ENCODE data around the gene KRT80.

The KRT80 gene

DNA sequence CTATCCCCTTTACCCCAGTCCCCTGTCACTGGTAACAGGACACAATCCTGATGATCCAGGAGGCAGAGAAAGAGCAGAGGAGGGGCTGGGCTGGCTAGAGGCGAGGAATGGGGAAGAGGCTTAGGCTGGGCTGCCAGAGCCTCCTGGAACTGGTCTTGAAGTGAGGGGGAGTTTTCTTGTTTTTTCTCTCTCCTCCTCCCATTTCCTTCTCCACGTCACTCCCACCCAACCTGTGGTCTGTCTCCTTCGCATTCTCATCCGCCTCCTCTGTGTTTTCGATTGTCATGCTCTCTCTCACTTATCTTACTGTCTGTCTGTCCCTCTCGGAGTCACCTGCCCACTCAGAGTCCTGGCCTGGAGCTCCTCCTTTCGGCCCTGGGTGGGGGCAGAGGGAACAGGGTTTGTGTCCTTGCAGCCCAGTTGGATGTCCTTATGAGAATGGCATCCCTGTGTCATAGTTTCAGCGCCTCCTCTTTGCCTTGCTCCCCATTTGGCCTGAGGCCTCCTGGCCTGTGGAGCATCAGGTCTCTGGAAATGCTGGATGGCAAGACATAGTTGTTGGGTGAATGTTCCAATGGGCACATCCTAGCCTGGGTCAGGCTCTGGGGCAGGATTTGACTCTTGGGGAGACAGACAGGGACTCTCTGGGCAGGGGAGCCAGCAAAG lies 3.4 kb upstream of the KRT80 start:
- DNase-seq: peak; percentile 33

DNA sequence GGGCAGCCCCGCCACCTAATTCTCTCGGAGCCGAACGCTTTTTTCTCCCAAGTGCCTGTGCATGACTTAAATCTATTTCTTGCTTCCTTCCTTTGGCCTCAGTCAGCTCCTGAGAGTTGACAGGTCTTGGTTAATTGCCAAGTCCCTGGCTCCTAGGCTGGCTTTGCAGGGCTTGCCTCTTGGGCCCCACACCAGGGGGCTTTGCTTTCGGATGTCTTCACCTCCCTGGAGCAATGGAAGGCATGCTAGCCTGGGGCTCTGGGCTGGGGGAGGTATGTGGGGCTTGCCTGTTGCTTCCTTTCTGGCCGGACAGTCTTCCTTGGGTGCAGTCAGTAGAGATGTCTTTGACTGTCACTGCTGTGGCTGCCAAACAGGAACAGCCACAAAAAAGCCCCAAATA lies 2.2 kb upstream of the KRT80 start:
- no peak for DNase-seq

DNA sequence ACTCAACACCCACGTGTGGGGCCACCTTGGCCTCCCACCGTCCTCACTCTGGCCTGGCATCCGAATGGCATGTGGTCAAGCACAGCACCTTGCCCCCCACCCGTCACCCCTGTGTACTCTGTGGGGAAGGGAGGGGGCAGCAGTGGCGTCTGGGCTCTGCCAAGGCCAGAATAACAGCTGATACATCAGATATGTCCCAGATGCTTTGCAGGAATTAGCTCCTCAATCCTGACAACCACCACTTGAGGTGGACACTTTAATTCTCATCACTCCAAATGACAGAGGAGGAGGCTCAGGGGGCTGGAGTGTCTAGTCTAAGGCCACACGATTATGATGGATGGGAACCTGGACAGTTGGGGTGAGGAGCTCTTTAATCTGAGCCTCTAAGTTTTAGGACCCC lies 1.7 kb upstream of the KRT80 start:
- DNase-seq: no peak

DNA sequence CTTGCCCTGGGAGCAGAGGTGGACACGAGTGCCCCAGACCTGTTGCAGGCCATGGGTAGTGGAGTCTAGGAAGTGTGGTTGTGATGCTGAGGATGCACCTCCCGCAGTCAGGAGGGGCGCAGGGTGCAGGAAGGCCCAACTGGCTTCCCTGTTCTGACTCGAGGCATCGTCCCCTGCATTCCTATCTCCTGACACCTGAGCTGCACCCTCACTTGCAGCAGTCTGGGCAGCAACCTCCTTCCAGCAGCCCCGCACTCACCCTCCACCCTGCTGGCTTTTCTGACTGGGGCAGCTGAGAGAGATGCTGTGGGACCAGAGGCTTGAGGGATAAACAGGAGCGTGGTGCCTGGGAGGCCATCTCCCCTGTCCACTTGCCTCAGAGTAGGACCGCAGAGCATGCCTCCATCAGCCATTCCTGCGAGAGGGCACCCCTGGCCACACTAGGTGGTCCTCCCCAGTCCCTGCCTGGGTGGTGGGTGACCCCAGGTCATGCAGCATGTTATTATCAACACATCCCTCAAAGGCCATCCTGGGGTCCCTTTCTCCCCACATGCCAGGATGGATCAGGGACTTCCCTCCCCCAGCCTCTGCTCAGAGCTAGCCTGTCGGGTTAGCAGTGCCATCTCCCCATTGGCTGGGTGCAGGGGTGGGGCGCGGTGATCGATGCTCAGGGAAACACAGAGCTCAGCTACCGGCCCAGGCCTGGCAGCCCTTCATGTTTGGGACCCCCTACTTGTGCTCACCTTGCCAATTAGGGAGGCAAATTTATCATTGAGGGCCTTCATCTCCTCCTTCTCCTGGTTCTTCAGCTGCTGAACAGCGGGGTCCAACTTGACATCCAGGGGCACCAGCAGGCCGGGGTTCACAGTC lies 719 bp downstream of the KRT80 start:
- no peak for DNase-seq

DNA sequence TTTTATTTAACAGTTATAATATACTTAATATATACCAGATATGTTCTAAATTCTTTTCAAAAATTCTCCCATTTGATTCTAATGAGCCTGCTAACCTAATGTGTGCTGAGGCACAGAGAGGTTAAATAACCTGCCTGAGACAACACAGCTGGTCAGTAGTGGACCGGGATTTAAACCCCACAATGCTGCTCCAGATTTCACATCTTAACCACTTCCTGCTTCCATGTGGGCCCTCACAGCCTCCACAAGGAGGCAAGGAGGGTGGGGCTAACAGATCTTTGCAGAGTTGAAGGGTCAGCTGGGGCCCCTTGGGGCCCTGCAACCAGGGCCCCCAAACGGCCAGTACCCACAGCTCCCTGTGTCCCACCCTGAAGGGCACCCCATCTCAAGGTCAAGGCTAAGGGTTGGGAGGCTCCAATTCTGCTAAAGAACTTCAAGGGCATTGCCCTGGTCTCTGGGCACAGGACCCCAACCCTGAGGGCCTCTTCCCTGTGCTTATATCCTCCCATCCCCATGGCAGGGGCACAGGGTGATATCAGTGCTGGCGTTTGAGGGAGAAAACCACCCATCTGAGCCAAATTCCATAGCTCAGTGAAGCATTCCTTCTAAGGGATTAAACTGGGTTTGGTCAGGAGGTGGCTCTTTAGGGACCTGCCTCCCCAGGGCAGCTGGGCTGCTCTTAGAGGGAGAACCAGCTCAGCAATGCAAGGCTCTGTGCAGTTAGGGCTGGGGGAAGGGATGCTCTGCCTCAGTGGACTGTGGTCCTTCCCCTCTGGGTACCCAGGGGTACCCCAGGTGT lies 2.2 kb downstream of the KRT80 start:
- peak; percentile 43 for DNase-seq

DNA sequence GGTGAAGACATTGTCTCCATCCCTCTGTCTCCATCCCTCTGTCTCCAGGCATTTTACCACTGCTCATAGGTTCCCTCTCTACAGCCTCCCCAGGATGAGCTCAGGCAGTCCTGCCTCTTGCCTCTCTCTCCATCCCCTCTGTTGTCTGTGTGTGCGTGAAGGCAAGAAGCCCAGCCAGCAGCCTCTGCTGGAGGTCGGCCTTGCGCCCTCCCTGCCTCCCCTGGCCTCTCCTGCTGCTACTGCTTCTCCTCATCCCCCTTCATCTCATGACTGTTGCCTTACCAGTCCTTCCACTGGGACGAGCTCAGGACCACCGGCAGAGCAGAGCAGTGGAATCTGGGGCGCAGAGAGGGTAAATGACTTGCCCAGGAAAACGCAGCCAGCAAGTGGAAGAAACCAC lies 3.2 kb downstream of the KRT80 start:
- no peak for DNase-seq

DNA sequence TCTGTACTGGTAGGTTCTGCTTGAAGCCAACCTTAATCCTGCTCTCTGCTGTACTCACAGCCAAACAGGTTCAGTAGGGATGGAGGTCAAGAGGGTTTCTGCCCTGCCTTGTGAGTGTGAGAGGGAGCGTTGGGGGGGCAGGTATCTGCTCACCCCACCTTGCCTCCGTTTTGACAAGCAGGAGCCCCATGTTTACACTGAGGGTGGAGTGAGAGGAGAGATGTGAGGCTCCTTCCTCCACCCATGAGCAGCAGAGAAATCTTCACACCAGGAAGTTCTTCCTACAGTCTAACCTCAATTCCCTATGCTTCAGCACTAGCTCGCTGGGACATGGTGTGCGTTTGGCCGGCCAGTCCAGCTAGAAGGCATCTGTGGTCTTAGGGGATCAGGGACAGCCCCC lies 4.2 kb downstream of the KRT80 start:
- DNase-seq: no peak

DNA sequence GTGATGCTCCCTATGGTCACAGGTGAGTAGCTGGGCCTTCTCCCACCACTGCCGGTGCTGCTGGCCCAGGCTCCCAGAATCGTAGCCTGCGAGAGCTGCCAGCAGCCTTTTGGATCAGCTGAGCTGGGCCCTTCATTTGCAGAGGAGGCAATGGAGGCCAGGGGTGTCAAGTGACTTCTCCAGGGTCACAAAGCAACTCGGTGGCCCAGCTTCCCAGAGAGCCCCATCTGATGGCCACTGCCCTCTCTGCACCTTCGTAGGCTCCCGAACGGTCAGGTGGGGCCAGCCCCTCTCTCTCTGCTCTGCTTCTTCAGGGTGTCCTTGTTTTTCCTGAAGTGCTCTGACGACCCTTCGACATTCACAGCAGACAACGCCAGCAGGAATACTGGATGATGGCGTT lies 4.6 kb downstream of the KRT80 start:
- no peak for DNase-seq

DNA sequence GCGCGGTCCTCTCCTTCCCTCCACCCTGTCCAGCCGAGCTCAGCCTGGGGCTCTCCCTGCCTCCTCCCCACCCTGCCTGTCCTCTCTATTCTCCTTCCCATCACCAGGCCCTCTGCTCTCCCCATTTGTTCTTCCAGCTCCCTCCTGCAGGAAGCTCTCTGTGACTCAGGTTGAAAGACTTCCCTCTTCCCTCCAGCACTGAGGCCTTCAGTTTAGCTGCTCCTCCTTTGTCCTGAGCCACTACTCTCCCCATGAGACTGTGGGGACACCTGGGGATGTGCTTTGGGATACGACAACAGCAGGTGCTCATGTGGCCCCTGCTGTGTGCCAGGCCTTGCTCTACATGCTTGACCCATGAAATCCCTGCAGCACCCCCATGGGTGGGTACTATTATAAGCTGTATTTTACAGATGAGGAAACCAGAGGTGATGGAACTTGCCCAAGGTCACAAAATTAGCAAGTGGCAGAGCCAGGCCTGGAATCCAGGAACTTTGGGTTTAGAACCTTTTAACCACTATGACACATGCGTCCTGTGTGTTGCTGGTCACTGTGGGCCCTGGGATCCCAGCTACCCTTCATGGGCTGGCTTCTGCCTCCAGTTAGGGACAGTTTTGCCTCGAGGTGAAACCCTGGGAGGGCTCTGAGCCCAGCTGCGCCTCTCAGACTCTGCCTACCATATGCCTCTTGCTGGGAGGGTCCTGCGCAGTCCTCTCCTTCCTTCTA lies 5.5 kb downstream of the KRT80 start:
- no peak for DNase-seq

DNA sequence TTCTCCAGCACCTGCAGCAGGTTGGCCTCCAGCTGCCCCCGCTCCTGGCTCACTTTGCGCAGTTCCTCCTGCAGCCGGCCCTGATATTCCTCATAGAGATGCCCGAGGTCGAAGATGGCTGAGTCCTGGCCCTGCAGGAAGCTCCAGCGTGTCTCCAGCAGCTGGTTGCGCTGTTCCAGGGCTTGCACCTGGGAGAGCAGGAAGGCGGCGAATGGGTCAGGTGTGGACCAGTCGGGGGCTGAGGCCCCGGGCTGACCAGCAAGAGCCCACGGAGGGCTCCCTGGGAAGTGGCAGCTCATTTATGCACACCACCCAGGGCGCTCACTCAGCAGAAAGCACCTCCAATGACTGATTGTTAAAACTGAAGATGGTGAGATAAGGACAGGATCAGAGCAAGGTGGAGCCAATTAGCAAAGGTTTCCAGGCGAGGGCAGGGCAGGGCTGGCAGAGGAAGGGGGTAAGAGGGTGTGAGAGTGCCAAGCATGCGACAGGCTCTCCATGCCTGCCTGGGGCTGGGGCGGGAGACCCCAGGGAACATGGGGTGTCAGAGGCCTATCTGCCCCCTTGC lies 6.3 kb downstream of the KRT80 start:
- no peak for DNase-seq

DNA sequence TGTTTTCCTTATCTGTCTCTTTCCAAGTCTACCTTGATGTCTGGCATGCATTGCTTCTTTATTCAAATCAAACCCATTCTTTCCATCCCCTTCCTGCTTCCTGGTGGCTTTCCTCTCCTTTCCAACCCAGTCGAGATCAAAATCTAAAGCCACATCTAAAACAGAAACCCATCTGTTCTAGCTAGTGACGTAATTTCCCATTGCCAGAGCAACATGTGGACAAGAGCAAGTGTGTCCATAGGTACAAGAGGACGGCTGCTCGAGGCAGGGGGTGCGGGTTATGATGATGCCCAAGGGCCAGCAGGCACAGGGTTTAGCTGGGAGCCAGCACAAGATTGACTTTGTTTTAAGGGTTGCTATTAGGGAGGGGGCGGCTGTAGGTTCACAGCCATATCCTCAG lies 7.0 kb downstream of the KRT80 start:
- DNase-seq: peak; percentile 15

DNA sequence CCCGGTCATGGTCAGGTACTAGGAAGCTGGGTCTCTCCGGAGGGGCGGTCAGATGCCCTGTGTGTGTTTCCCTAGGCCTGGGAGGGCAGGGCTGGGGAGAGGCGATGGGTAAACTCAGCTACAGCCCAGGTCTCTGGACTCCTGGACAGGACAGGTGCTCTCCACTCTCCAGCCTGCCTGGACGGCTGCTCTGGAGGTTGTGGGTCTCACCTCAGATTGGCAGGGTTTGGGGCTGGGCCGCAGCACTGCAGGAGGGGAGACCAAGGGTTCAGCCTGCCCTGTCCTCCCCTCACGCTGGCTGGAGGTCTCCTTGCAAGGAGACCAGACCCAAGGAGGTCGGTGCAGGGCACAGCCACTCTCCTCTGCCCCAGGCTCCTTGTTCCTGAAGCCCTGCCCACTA lies 7.8 kb downstream of the KRT80 start:
- DNase-seq: no peak

DNA sequence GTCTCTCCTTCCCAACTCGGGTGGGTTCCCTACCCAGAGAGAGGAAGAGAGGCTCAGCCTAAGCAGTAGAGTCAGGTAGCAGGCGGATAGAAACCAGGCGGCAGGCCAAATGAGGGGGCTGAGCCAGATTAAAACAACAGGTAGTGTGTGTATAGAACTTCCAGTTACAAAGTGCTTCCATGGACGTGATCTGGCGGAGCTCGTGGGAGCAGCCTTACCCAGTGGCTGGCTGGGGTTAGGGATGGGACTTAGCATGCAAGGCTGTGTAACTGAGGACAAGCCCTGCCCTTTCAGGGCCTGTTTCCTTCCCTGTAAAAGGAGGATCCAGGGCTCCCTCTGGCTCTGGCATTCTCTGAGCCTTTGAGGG lies 8.3 kb downstream of the KRT80 start:
- no peak for DNase-seq

DNA sequence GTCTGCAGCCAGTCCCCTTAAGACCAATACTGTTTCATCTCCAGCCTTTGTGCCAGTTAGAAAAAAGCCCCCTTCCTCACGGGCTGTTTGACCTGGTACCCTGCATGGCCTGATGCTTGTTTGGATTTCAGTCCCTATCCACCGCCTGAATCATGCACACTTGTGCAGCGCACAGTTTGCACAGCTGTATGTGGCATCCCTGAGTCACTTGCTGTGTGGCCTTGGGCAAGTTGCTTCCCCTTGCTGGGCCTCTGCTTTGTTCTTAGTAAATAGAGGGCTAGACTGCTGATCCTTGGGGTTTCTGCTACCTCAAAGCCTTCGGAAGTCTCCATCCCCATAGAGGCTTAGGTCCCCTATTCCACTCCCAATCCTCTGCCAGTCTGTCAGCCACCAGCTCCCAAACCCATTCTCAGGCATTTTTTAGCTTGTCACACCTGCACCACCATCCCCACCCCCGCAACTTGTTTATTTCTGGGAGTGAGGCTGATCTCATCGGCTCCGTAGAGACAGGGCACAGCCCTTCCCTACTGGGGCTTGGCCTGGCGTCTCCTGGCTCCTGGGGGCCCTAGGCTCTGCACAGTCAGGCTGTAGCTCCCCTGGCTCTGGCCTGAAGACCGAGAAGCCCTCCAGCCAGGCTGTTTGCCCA lies 8.8 kb downstream of the KRT80 start:
- DNase-seq: no peak

DNA sequence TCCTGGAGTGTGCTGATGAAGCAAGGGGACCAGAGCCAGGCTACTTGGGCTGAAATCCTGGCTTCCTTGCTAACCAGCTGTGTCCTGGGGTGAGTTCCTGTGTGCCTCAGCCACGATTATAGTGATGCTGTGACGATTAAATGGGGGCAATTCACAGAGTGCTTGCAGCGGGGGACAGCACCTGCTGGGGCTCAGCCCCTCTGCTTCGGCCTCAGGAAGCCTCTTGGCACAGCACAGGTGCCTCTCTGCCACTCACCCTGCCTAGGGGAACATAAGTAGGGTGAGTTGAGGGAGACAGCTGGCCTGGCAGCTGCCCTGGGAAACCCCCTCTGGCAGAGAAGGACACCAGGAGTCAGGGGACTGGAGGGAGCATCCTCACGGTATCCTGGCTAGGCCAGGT lies 9.4 kb downstream of the KRT80 start:
- DNase-seq: no peak

DNA sequence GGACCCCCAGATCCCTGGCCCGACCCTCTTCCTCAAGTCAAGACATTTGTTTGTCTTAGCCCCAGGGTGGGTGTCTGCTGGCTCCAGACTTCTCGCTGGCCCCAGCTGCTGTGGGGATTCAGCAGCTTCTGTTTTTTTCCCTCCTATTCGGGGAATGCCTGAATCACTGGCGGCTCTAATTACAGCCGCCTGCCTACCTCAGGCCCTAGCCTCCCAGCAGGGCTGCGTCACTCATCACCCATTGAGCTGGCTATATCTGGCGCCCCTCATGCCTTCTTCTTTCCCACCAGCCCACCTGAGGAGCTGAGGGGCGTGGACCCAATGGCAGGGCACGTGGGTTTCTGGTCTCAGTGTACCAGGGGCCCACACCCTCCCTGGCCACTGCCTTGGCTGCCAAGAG lies 10.1 kb downstream of the KRT80 start:
- no peak for DNase-seq

DNA sequence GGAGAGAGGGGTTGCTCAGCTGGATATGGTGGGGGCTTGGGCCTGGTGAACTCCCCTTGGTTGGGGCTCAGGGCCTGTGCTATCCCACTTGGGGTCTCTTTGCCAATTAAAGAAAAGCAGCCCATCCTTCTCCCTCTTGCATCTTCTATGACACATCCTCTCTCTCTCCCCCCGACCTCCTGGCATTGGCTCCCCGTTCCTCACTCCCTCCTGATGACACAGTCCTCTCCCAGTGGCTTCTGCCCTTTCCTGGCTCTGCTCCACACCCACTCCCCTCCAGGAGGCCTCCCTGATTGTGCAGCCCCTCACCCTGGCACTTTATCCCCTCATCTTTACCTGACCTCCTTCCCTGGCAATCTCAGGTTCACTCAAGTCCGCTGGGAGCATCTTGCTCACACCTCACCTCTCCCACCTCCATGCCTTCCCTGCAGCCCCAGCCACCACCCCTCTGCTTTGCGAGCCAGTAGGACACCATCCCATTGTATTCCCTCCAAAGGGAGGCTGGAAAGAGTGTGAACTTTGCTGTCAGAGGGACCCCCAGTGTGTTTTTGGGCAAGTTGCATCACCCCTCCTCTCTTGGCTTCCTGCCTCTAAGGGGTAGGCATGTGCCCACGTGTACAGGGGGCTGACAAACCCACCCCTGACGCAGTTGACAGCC lies 10.7 kb downstream of the KRT80 start:
- DNase-seq: no peak

DNA sequence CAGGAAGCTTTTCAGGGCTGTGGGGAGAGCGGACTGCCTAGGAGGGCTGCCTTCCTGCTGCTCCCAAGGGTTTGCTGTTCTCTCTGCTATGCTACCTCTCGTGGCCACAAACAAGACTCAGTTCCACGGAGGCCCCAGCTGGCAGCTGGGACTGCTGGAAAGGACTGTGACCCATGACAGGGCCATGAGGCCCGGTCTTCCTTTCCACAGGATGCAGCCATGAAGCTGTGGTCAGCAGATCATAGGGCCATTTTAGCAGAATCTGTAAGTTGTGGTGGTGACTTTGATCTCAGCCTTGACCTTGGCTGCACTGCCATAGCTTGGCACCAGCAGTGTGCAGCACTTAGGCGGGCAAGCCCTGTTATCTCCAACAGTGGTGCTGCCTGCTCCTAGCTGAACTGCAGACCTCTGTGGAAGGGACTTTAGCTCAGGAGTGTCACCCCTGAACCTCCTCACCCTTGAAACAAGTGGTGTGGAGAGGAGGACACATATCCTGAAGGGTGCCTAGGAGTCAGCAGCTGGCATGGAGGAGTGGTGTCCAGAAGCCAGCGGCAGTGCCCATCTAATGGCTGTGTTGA lies 12.3 kb downstream of the KRT80 start:
- no peak for DNase-seq

DNA sequence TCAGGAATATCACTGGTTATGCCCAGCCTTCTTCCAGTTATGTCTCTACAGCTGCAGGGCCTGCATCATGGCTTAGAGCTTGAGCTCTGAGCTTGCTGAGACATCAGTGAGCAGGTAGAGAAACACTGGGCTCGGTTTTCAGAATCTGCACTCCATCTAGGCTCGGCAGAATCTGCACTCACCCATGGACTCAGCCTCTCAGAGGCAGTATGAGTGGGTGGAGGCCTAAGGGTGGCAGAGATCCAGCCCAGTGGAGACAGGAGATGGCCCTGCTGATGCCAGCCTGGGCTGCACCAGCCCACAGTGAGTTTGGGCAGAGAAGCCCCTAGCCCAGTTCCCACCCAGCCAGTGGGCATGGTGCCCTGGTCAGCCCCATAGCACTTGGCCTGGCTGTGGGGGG lies 12.8 kb downstream of the KRT80 start:
- no peak for DNase-seq

DNA sequence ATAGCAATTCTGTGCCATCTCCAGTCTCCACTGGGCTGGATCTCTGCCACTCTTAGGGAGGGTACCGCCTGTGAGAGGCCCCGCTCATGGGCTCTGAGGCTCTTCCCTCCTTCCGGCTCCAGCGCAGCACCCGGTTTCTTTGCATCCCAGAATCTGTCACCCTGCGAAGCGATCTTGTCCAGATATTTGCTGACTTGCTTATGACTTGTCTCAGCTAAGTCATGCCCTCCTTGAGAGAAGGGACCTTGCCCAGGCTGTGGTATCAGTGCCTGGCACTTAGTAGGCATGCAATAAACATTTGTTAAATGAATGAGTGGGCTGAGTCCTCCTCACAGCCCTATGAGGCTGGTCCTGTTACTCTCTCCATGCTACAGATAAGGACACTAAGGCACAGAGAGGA lies 13.4 kb downstream of the KRT80 start:
- DNase-seq: no peak

All from inflammatory macrophage treated with lipopolysaccharide for 4 hours (primary cell).